Mucosa of descending colon (tissue), 3 donors: Measurements from ENCODE around the gene KEAP1. TPM values are rescaled to one million over a fixed set of nuclear protein-coding genes. Genes with fewer than 3 reads are reported as not detected.
"Not testable (repeated sequence)": the region's sequence is repeated elsewhere in the genome, so short reads cannot be mapped to it uniquely, and the experiment has no call there.

Experiments used
- ATAC-seq: fragments of 200-7000 bp; cut with Tn5 transposase; one replicate; pipeline ENCODE4 v1.9.1; 2020; ENCODE audit warnings: mild to moderate bottlenecking, moderate library complexity
- DNase-seq, 3 donors: peaks; one replicate each; pipeline ENCODE4 v3.0.0-alpha.2; 2020
- H3K36me3 ChIP-seq: fragments of 200-600 bp; one replicate; pipeline ENCODE4 v1.8.0; 2021; ENCODE audit warnings: low read depth, mild to moderate bottlenecking
- H3K4me1 ChIP-seq: fragments of 200-600 bp; one replicate; pipeline ENCODE4 v1.8.0; 2021; ENCODE audit warnings: low read depth, mild to moderate bottlenecking
- H3K4me3 ChIP-seq: fragments of 200-600 bp; one replicate; pipeline ENCODE4 v1.8.0; 2021; ENCODE audit warnings: mild to moderate bottlenecking
- H3K9me3 ChIP-seq: fragments of 200-600 bp; one replicate; pipeline ENCODE4 v1.8.0; 2021; ENCODE audit warnings: mild to moderate bottlenecking
- CTCF ChIP-seq: fragments of 200-600 bp; IDR thresholded peaks from one replicate; pipeline ENCODE4 v1.8.0; 2022; ENCODE audit warnings: antibody characterized with exemption, mild to moderate bottlenecking
- intact Hi-C, 2 donors: fragments of 100-400 bp; cut with DNase I in 1 of 2; cut with micrococcal nuclease in 1 of 2; formaldehyde crosslinking; loops; one replicate each; pipeline versions ENCODE4 v1.11.0 to v1.11.1; 2022; cut with DNase I, micrococcal nuclease
- total RNA-seq, 3 donors: library from RNA; stranded (reverse); fragmentation: NEBNext Ultra II Directional in 2 of 3; extraction: Animal tissue kit (Norgen Biotek cat#: 25700) in 2 of 3; gene quantifications; one replicate each; pipeline versions ENCODE4 v1.2.1 to v1.2.4, GENCODE V29; 2021 to 2023
- donor health status: DM: no; HTN: no; CAD: no; lungs with moderate emphysema.
- donor health status: DM: no; HTN: no; CAD: no.
- donor health status: DM: no; HTN: yes; CAD: no.

Gene KEAP1
- total RNA-seq, 3 donors from 2014 or later, result 57.5 to 75.7 (median 61.0) TPM

GRCh38 chr19:10460714-10461046, 42.5 kb downstream of the KEAP1 start:
- Histone ChIP-seq H3K9me3 (no peaks in the 10 kb centered on the region), H3K4me3 (no peak overlapping the region), H3K4me1 (peaks cover 5% of the 10 kb centered on the region), H3K36me3 (no peaks in the 10 kb centered on the region)
- DNase-seq, result no peak
- ATAC-seq, result no peak
- intact Hi-C loops, result no loop called here
- TF ChIP-seq CTCF, result no peak

GRCh38 chr19:10458733-10459132, 44.4 kb downstream of the KEAP1 start:
- ATAC-seq, intact Hi-C loops, DNase-seq, H3K9me3 ChIP-seq, H3K4me3 ChIP-seq, H3K36me3 ChIP-seq, H3K4me1 ChIP-seq: not testable (repeated sequence)

- Histone ChIP-seq H3K9me3 (no peaks in the 10 kb centered on the region), H3K36me3 (no peaks in the 10 kb centered on the region), H3K4me1 (peaks cover 15% of the 10 kb centered on the region), H3K4me3 (no peak overlapping the region)
- no peak for TF ChIP-seq CTCF
- DNase-seq, result no peak
- ATAC-seq, result no peak
- intact Hi-C loops, result no loop called here
Observed at GRCh38 chr19:10454267-10454666, 48.9 kb downstream of the KEAP1 start.

GRCh38 chr19:10453852-10454251, 49.3 kb downstream of the KEAP1 start:
- no peak for TF ChIP-seq CTCF
- H3K36me3 ChIP-seq, result no peaks in the 10 kb centered on the region
- peaks cover 15% of the 10 kb centered on the region for H3K4me1 ChIP-seq
- no peaks in the 10 kb centered on the region for H3K9me3 ChIP-seq
- no peak for DNase-seq
- intact Hi-C loops, result no loop called here
- H3K4me3 ChIP-seq, result no peak overlapping the region
- no peak for ATAC-seq

GRCh38 chr19:10452726-10453618, 50.2 kb downstream of the KEAP1 start:
- peaks cover 15% of the 10 kb centered on the region for H3K4me1 ChIP-seq
- ATAC-seq (no peak), DNase-seq (peak in 1 of 3 donors; percentile 45)
- no peak overlapping the region for H3K4me3 ChIP-seq
- TF ChIP-seq CTCF, result no peak
- no peaks in the 10 kb centered on the region for H3K9me3 ChIP-seq
- no peaks in the 10 kb centered on the region for H3K36me3 ChIP-seq
- intact Hi-C loops, result no loop called here

GRCh38 chr19:10450853-10451609, 52.1 kb downstream of the KEAP1 start:
- Histone ChIP-seq H3K36me3 (no peaks in the 10 kb centered on the region), H3K4me3 (no peak overlapping the region), H3K9me3 (no peaks in the 10 kb centered on the region), H3K4me1 (peaks cover 15% of the 10 kb centered on the region)
- no peak for TF ChIP-seq CTCF
- intact Hi-C loops, result no loop called here
- DNase-seq, result peak; percentile 94 to 97 (median 95)
- ATAC-seq, result peak; percentile 89
